Tongue (tissue), 2 donors: ENCODE measurements around the gene NTHL1. TPM values are rescaled to one million over a fixed set of nuclear protein-coding genes. Genes with fewer than 3 reads are reported as not detected.

Source experiments
- DNase-seq: peaks from one replicate; pipeline ENCODE4 v3.0.0-alpha.2; 2015
- total RNA-seq: library from RNA; depleted of rRNA; stranded (reverse); fragments of >200 nt; gene quantifications from one replicate; pipeline ENCODE4 v1.2.3, GENCODE V29; 2014

Gene NTHL1
- total RNA-seq, 1 donor from 2014 or later = 28.7 TPM

GRCh38 chr16:2008009-2008526, 39.6 kb downstream of the NTHL1 start:
- no peak for DNase-seq

GRCh38 chr16:2007081-2007836, 40.4 kb downstream of the NTHL1 start:
- DNase-seq = no peak

- no peak for DNase-seq
Measured at GRCh38 chr16:2006317-2006716, 41.3 kb downstream of the NTHL1 start.

DNA sequence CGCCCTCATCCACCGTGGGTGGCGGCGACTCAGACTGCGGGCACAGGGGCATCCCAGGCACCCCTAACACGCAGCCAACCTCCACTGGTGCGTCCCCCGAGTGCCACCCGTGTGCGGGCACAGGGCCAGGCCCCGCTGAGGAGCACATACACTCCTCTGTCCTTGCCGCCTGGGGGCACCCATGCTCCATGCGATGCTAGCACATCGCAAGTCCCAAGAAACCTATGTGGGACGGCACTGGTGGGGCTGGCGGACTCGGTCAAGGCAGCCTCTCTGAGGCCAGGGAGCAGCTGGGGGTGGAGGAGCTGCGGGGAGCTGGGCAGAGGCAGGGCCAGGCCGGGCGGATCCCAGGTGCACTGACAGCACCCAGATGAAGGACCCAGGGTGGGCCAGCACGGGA, 42.0 kb downstream of the NTHL1 start:
- no peak for DNase-seq

- peak; percentile 39 for DNase-seq
Measured at GRCh38 chr16:2004795-2005517, 42.7 kb downstream of the NTHL1 start.

- peak; percentile 97 for DNase-seq
Measured at GRCh38 chr16:2003827-2004641, 43.6 kb downstream of the NTHL1 start.

DNA sequence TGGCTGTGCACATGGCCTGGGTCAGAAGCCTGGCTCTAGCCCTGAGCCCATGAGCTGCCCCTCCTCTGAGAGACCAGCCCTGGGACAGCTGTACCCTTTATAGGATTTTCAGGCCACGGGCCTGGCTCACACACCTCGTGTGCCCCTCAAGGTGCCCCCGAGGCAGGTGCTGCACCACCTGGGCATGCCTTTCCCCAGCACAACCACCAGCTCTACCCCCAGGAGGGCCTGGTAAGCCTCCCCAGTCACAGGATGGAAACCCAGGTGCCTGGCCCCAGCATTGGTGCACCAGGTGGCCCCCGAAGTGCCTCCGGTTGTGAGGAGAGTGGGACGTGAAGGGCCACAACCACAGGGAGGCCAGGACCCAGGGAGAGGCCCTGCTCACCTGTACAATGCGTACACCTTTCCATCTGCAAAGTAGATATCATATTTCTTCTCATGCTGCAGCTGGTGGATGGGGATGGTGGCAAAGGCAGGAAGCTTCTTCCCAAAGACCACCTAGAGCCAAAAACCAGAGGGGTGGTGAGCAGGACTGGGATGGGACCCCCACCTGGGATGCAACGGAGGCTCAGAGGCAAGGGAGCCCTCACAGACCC, 44.3 kb downstream of the NTHL1 start:
- no peak for DNase-seq

DNA sequence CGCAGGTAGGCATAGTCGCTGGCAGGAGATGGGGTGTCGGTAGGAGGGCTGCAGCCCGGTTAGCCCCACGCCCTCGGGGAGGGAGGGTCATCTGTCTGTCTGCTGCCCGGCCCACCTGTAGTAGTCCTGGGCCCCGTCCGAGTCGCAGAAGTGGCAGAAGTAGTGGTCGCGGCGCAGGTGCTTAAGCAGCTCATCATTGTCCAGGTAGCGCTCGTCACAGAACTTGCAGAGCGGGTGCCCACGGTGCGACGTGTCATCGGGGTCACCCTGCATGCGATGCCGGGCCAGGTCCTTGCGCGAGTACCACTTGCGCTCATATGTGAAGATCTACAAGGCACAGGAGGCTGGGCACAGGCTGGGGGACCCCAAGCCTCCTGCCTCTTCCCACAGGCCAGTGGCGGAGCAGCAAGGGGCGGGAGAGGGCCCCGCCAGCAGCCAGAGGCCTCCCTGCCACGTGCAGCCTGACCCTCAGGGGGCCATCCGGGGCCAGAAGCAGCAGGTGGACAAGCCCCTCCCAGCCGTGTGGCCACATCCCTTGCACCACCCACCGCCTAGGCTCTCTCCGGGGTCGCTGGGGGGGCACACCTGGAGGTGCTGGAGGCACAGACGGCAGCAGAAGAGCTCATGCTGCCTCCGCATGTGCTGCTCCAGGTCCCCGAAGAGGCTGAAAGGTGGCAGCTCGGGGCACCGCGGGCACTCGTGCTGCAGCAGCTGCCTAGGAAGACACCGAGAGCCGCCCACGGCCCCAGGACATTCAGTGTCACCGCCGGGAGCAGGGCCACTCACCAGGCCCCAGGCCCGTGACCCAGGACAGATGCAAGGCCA, 45.0 kb downstream of the NTHL1 start:
- peak; percentile 14 for DNase-seq

DNA sequence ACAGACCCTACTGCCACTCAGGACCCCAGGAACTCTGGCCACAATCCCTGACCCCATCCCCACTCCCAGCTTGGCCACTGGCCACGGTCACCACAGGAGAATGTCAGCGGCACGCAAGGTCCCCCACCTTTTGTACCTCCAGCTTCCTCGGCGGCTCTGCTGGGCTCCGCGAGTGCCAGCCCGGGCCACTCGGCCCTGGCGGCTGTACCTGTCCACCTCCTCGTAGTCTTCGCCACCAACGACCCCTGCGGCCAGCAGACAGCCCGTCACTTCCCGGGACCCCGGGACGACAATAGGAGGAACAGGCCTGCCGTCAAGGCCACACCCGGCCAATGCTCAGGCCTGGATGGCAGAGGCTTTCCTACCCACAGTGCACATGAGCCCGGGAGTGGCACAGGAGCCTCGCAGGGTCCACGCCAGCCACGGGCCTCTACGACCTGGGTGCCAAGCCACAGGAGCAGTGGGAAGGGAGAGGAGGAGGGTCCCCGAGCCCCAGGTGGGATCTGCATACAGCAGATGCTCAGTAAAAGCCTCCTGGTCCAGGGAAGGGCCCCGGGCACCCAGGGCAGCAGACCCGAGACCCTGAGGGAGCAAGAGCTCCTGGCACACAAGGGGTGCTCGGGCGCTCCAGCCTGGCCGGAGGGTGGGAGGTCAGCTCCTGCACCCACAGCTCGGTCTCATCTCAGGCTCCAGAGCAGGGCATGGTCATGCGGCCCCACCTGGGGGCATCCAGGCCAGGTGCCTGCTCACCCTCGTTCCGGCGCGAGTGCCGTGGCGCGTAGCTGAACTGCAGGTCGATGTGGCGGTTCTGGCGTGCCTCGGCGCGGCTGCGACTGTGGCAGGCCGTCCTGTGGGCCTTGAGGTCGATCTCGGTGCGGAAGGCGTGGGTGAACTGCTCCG, 45.9 kb downstream of the NTHL1 start:
- DNase-seq = no peak

DNA sequence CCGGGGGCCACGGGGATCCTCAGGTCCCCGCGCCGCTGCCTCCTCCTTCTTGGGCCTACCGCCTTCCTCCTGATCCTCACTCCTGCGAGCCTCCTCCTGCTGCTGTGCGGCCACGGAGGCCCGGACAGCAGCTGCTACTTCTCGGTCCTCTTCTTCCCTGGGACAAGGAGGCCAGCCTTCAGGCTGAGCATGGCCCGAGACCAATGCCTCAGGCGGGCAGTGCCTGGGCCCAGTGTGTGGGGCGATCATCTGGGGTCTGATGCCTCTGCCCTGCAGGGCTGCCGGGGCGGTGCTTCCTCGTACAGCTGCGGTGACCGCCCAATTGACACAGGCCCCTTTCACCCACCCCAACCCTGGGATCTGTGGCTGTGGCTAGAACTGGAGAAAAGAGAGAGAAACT, 46.6 kb downstream of the NTHL1 start:
- DNase-seq = no peak

DNA sequence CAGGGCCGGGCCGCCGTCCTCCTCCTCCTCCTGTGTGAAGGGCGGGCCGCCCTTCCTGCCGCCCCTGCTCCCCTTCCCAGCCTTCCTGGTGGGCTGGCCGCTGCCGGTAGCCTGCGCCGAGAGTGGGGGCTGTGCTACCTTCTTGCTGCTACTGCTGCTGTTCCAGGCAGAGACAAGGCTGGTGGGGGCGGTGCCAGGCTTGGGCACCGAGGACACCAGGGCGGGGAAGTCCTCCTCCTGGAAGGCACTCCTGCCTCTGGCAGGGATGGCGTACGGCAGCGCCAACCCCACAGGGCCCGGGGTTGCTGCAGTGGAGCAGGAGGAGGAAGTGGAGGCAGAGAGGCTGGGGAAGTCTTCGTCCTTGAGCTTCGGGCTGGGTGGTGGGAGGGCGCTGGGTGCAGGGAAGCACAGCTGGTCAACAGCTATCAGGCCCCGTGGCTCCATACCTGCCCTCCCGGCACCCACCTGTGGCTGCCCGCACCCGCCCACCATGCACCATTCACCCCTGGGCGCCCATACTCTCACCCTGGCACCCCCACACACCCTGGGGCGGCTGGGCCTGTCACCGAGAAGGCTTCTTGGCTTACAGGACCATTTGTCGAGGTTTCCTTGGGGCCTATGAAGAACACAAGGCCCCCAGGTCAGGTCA, 47.6 kb downstream of the NTHL1 start:
- DNase-seq = no peak

GRCh38 chr16:1998852-1999801, 48.5 kb downstream of the NTHL1 start:
- no peak for DNase-seq

DNA sequence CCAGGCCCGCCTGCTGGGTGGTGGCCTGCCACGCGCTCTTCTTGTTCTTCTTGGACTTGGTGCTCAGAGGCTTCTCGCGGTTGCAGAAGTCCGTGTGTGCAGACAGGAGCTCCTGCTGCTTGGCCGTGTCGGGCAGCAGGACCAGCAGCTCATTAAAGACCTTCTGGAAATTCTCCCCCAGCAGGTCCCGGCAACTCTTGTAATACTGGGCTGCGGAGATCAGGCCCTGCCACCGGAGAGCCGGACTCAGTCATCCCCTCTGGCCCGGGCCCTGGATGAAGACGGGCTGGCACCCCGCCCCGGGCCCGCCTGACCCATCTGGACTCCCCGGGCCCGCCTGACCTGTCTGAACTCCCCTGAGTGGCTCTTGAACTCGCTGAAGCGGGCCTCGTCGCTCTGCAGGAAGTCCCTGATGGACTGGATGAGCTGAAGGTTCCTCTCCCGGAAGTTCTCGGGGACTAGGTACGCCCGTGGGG, 49.2 kb downstream of the NTHL1 start:
- no peak for DNase-seq

DNA sequence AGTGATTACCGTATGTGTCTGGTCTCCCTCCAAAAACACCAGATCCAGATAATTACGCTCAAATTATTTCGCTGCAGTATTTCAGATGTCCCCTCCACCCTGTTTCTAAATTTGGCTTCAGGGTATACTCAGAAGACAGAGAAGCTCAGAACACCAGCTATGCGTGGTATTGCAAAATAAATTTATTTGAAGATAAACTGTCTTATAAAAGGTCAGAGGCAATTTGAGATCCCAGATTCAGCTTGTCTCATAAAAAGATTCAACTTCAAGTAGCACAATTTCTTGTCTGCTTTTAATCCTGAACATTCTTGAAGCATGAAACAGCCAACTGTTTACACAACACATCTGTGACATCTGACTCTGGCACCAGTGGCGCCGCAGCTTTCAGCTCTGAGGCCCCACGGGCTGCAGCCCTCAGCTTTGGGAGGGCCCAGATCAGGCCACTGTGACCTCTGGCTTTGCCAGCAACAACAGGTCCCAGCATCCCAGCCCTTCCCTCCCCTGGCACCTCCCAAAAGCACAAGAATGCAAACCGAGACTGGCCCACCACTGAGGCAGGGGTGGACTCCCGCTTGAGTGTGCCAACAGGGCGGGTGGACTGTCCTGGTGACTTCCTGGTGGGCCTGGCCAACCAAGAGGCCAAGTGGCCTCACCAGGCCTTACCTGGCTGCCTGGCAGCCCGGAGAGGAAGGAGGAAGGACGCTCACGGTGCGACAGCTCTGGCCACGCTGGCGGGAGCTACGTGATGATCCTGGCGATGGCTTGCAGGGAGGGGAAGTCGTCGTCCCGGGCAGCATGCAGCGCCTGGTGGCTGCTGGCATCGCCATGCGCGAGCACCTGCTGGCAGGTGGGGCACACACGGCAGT, 49.9 kb downstream of the NTHL1 start:
- peak; percentile 31 for DNase-seq

DNA sequence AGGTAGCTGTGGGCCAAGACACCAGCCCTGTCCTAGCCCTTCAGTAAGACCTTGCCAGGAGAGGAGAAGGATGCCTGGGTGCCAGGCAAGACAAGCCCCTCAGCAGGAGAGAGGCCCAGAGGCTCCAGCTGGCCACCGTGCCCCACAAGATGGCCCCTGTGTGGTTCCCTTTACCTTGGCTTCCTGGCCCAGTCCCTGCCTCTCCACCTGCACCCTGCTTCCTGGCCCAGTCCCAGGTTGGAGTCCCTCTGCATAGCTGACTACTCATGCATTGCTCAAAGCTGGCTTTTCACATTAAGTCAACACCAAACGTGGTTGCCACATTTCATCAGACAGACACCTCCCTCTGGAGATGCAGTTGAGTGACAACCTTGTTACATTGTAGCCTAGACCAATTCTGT, 53.9 kb downstream of the NTHL1 start:
- no peak for DNase-seq

DNA sequence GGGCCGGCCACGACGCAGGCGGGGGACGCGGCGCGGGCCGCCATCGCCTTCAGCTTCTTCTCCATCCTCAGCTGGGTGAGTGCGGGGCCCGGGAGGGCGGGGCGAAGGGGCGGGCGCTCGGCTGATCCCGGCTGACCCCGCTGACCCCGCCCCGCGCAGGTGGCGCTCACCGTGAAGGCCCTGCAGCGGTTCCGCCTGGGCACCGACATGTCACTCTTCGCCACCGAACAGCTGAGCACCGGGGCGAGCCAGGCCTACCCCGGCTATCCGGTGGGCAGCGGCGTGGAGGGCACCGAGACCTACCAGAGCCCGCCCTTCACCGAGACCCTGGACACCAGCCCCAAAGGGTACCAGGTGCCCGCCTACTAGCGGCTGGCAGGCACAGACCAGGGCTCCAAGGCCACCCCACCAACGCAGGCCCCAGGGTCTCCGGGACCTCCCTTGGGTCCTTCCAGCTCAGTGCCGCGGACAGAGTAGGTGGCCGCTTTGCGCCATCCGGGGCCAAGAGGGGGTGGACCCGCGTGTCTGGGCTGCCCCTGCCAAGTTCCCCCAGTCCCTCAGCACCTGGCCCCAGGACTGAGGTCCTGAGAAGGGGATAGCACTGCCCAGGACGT, 54.8 kb downstream of the NTHL1 start:
- peak; percentile 13 for DNase-seq
